ENCODE results near the gene TRPM5. TPM values are rescaled to one million over a fixed set of nuclear protein-coding genes. Genes with fewer than 3 reads are reported as not detected.

TRPM5 gene
- total and polyA plus RNA-seq, 9 of the 15 experiments (the other 6 are each of a cell fraction or from before 2014, with no cell fraction given) = not detected

DNA sequence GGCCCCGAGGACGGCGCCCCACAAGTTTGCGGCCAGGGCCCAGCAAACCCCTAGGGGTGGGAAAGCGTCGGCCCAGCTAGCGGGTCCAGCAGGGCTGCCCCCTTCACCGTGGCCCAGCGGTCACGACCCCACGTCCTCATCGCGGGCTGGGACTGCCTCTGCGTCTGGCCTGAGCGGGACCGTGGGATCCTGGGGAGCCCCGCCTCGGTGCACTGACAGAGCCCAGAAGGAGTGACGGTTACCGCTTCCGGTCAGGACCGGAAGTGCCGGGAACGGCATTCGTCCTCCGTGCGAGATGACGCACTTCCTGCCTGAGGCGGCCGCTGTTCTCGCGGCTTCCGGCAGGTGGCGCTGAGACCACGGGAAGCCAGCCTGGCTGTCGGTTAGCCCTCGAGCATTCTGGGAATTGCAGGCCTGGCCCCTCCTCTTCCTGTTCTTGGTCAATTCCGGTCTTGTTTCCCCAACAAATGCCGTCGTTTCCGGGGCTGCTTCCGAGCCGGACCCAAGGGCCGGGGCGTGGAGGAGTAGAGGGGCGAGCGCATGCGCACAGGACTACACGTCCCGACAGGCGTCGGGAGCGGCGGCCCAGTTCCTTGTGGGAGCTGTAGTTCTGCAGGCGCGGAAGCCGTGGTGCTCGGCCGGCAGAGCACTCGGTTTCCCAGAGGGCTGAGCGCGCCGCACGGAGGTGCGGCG, 44.1 kb downstream of the TRPM5 start, which contains the start of gene TSSC4 (continued):
- TF ChIP-seq, protein P1, sequence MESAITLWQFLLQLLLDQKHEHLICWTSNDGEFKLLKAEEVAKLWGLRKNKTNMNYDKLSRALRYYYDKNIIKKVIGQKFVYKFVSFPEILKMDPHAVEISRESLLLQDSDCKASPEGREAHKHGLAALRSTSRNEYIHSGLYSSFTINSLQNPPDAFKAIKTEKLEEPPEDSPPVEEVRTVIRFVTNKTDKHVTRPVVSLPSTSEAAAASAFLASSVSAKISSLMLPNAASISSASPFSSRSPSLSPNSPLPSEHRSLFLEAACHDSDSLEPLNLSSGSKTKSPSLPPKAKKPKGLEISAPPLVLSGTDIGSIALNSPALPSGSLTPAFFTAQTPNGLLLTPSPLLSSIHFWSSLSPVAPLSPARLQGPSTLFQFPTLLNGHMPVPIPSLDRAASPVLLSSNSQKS (CRISPR knock-in tag; IDR thresholded peaks at IDR 0.05) = 0 out of 2 replicates have a peak, but pooled peaks have one; percentile 62
- 0 out of 2 replicates have a peak, but pooled peaks have one; percentile 43 for TF ChIP-seq DNMT1 (IDR thresholded peaks at IDR 0.05)
- TF ChIP-seq, protein P2, sequence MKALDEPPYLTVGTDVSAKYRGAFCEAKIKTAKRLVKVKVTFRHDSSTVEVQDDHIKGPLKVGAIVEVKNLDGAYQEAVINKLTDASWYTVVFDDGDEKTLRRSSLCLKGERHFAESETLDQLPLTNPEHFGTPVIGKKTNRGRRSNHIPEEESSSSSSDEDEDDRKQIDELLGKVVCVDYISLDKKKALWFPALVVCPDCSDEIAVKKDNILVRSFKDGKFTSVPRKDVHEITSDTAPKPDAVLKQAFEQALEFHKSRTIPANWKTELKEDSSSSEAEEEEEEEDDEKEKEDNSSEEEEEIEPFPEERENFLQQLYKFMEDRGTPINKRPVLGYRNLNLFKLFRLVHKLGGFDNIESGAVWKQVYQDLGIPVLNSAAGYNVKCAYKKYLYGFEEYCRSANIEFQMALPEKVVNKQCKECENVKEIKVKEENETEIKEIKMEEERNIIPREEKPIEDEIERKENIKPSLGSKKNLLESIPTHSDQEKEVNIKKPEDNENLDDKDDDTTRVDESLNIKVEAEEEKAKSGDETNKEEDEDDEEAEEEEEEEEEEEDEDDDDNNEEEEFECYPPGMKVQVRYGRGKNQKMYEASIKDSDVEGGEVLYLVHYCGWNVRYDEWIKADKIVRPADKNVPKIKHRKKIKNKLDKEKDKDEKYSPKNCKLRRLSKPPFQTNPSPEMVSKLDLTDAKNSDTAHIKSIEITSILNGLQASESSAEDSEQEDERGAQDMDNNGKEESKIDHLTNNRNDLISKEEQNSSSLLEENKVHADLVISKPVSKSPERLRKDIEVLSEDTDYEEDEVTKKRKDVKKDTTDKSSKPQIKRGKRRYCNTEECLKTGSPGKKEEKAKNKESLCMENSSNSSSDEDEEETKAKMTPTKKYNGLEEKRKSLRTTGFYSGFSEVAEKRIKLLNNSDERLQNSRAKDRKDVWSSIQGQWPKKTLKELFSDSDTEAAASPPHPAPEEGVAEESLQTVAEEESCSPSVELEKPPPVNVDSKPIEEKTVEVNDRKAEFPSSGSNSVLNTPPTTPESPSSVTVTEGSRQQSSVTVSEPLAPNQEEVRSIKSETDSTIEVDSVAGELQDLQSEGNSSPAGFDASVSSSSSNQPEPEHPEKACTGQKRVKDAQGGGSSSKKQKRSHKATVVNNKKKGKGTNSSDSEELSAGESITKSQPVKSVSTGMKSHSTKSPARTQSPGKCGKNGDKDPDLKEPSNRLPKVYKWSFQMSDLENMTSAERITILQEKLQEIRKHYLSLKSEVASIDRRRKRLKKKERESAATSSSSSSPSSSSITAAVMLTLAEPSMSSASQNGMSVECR (CRISPR knock-in tag; IDR thresholded peaks at IDR 0.05) = peak; percentile 50; the same call in 1 of the 2 replicates
- TF ChIP-seq LCOR (CRISPR knock-in tag; IDR thresholded peaks at IDR 0.05) = peak; percentile 86; the same call in 1 of the 2 replicates
- no peak for TF ChIP-seq ZNF354B (CRISPR knock-in tag; IDR thresholded peaks at IDR 0.05)
- no peak for TF ChIP-seq GTF2A2 (tag; IDR thresholded peaks at IDR 0.05)
- peak; percentile 91 for TF ChIP-seq ESRRA (IDR thresholded peaks at IDR 0.05; ENCODE audit: borderline replicate concordance, low read depth)
- TF ChIP-seq HDAC6 (IDR thresholded peaks at IDR 0.05; ENCODE audit: low read depth, low read length) = no peak
- peak; percentile 97 for TF ChIP-seq ATF7 (IDR thresholded peaks at IDR 0.05)
- peak; percentile 50; the same call in 1 of the 2 replicates for TF ChIP-seq GATAD2B (IDR thresholded peaks at IDR 0.05; ENCODE audit: borderline replicate concordance)
- peak; percentile 79 for TF ChIP-seq MYNN (IDR thresholded peaks at IDR 0.05)
- no peak for TF ChIP-seq MYNN (CRISPR knock-in tag; IDR thresholded peaks at IDR 0.05)
- TF ChIP-seq SMC3 (conservative IDR thresholded peaks at IDR 0.05; ENCODE audit: insufficient read depth, low read depth, low read length) = peak; percentile 83
- TF ChIP-seq, protein P3, sequence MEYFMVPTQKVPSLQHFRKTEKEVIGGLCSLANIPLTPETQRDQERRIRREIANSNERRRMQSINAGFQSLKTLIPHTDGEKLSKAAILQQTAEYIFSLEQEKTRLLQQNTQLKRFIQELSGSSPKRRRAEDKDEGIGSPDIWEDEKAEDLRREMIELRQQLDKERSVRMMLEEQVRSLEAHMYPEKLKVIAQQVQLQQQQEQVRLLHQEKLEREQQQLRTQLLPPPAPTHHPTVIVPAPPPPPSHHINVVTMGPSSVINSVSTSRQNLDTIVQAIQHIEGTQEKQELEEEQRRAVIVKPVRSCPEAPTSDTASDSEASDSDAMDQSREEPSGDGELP (CRISPR knock-in tag; IDR thresholded peaks at IDR 0.05; ENCODE audit: borderline replicate concordance) = peak; percentile 95
- TF ChIP-seq, protein P4, sequence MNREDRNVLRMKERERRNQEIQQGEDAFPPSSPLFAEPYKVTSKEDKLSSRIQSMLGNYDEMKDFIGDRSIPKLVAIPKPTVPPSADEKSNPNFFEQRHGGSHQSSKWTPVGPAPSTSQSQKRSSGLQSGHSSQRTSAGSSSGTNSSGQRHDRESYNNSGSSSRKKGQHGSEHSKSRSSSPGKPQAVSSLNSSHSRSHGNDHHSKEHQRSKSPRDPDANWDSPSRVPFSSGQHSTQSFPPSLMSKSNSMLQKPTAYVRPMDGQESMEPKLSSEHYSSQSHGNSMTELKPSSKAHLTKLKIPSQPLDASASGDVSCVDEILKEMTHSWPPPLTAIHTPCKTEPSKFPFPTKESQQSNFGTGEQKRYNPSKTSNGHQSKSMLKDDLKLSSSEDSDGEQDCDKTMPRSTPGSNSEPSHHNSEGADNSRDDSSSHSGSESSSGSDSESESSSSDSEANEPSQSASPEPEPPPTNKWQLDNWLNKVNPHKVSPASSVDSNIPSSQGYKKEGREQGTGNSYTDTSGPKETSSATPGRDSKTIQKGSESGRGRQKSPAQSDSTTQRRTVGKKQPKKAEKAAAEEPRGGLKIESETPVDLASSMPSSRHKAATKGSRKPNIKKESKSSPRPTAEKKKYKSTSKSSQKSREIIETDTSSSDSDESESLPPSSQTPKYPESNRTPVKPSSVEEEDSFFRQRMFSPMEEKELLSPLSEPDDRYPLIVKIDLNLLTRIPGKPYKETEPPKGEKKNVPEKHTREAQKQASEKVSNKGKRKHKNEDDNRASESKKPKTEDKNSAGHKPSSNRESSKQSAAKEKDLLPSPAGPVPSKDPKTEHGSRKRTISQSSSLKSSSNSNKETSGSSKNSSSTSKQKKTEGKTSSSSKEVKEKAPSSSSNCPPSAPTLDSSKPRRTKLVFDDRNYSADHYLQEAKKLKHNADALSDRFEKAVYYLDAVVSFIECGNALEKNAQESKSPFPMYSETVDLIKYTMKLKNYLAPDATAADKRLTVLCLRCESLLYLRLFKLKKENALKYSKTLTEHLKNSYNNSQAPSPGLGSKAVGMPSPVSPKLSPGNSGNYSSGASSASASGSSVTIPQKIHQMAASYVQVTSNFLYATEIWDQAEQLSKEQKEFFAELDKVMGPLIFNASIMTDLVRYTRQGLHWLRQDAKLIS (CRISPR knock-in tag; IDR thresholded peaks at IDR 0.05) = peak; percentile 82; the same call in 1 of the 2 replicates
- peak; percentile 87 for TF ChIP-seq EP400 (IDR thresholded peaks at IDR 0.05)
- 0 out of 2 replicates have a peak, but pooled peaks have one; percentile 16 for TF ChIP-seq HMG20A (CRISPR knock-in tag; conservative IDR thresholded peaks at IDR 0.05)

Measured in K562 (cell line).